Stimulated activated CD8-positive, alpha-beta memory T cell treated with anti-CD3 and anti-CD28 coated beads, Interleukin-12 subunit alpha, Interleukin-12 subunit beta, amount 100 ng/mL, for 24 hours (primary cell): ENCODE measurements around the gene CPSF4L.

ENCODE experiments used
- DNase-seq: peaks from one replicate; pipeline ENCODE4 v3.0.0-alpha.2; 2020; ENCODE audit errors: extremely low read depth

The CPSF4L gene

DNA sequence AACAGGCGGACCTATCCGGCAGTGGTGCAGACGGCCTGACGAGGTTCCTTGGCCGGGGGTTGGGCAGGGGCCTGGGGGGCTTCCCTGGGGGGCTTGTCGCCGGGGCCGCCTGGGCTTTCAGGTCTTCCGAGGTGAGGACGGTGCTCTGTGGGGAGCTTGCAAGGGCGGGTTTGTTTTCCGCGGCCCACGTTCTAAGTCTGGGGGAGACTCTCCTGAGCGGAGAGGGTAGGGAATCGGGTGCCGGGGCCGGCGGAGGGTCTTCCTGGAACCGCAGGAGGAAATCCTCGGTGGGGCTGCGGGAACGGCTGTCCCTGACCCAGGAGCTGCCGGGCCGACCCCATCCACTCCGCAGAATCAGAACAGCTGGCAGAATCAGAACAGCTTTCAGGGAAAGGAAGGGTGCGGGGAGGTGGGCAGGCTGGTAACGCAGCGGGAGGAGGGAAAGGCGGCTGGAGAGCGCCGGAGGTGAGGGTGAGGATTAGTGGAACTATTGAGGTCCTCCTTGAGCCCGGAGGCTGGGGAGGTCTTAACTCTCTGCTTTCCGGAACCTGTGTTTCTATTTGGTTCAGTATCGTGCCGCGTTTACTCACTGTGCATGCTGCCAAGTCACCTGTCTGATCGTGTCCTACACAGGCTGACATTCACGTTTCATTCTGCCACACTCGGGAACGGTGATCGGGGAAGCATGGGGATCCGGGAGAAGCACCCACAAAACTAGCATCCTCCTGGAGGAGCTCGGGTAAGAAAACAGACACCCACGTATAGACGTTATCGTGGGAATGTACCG is 28.9 kb downstream of the CPSF4L start:
- no peak for DNase-seq

DNA sequence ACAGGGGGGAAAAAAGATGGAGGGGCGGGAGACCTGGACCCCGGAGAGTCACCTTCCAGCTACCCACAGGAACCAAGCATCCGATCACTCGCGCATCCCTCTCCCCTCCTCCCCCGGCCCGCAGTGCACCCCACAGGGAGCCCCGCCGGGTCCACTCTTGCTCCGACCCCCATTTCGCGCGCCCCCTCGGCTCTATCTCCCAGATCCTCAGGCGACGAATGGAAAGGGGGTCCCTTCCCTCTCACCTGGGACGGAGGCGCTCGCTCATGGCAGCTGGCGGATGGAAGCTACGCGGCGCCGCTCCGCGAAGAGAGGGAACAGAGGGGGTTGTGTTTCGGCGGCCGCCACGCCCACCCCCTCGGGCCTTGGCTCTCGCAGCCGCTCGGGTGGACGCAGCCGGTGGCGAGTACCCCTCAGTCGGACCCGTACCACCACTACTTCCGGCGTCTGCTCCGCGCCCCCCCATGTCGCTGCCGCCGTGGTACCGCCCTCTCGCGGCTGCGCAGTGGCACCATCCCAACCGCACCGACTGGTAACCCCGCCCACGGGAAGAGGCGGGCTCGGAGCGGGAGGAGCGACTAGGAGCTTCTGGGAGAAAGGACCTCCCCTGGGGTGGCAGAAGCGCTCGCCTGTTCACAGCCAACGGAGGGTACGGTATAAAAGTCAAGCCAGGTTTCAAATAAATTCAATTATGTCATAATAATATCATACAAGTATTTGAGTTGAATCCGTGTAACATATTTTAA is 29.7 kb downstream of the CPSF4L start:
- peak; percentile 95 for DNase-seq

DNA sequence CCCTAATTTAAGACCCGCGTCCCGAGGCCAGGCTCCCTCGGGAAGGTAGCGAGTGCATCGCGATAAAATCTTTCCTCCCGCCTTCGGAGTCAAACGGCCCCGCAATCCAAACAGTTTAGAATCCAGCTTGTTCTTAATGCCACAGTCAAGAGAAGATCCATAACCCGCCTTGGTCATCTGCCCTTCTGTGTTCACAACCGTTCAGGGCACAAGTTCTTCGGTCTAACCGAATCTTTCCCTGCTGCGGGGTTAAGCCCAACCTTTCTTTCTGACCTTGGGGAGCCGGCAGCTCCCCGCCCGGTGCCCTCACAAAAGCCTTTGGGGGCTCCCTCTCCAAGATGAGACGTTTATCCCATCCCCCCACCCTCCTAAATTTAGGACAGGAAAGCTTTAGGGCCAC is 30.3 kb downstream of the CPSF4L start:
- no peak for DNase-seq

DNA sequence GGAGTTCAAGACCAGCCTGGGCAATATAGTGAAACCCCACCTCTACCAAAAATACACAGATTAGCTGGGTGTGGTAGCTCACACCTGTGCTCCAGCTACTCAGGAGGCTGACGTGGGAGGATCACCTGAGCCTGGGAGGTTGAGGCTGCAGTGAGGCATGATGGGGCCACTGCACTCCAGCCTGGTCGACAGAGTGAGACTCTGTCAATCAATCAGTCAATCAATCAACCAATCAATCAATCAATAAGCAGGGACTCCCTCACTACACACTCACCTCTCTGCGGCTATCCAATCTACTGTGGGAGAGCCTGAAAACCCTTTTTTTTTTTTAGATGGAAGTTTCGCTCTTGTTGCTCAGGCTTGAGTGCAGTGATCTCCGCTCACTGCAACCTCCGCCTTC is 31.6 kb downstream of the CPSF4L start:
- no peak for DNase-seq

DNA sequence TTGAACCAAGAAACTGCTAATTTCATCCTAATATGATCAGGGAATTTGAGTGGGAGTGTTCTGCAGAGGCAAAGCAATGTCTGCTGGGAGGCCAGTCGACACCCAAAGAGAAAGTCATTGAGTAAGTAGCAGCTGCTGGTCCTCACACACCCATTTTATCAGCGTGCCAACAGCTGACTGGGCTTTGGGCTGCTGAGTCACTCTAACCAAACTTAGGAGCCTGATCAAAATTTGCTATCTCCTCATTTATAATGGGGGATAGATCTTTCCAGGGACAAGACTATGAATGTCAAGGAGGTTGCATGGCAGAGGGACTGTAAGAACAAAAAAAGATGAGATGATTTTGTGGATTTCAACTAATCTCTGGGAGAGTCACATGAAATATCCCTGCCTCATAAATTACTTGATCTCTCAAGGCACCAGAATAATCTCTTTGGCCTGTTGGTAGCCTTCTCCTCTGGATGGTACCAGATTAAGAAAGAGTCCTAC is 32.9 kb downstream of the CPSF4L start:
- DNase-seq, result no peak

DNA sequence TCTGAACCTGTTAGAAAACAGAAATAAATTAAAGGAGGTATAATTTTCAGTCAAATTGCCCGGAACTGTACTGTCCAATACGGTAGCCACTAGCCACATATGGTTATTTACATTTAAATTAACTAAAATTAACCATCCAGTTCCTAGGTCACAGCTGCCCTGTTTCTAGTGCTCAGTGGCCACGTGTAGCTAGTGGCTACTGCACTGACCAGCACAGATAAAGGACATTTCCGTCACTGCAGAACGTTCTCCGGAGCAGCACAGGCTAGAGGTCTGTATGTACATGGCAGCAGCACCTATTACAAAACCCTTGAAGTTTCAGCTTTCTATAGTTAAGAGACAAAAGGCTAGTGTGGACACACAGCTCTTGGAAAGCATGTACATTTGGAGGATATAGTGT is 33.7 kb downstream of the CPSF4L start:
- DNase-seq, result no peak

DNA sequence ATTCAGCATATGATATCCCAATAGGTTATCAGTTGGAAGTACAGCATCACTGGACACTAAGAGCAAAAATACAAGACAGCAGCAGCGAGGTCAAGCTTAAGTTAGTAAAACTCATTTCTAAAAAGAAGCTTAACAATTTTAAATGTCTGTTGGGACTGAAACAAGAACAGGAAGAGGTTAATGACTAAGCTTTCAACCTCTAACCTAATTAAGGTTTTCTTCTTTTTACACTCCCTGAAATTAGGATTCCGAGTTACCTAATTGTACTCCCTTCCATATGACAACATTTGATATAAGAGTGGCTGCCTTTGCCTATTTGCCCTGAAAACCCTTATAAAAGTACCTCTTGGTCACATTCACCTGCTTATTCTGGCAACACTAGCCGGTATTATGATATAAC is 34.3 kb downstream of the CPSF4L start:
- no peak for DNase-seq

DNA sequence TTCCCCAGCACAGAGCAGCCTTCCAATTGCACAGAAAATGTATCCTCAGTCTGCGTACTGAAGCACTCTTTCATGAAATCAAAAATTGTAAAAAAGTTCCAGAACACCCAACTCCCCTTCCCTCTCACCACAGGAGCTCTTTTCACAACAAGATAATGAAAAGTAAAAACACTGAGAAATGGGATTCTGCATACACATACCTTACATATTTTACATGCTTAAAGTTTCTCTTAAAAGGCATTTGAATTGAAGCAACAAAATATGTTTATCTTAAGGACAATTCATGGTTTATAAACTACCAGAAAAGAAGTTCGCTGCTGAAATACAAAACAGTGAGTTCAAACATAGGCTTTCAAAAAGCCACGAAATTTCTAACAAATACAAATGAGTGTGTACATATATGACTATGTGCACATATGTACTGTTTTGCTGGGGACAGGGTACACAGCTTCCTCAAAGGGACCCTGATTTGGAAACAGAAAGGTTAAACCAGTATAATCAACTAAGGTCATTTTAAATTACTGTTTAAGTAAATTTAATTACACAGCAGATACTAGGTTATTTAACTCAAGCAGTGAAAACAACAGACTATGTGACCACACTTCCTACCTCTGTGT is 35.0 kb downstream of the CPSF4L start:
- no peak for DNase-seq

DNA sequence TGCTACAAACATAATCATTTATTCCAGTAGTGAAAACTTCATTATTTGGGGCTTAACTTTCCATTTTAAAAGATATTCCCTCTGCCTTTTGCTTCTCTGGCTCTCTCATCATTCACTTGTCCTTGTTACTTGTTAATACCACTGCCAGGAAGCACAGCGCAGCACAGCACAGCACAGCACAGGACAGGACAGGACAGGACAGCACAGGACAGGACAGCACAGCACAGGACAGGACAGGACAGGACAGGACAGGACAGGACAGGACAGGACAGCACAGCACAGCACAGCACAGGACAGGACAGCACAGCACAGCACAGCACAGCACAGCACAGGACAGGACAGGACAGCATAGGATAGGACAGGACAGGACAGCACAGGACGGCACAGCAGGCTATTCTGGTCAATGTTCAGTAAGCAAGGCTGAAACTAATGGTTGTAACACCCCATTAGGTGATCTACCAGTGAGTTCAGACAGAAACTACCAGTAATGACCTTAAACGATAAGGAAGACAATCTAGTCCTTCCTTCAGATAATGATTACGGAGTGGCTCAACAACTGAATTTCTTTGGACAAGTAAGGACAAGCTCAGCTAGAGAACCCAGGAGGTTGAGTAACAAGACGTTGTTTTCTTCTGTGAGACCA is 36.9 kb downstream of the CPSF4L start:
- DNase-seq, result no peak

DNA sequence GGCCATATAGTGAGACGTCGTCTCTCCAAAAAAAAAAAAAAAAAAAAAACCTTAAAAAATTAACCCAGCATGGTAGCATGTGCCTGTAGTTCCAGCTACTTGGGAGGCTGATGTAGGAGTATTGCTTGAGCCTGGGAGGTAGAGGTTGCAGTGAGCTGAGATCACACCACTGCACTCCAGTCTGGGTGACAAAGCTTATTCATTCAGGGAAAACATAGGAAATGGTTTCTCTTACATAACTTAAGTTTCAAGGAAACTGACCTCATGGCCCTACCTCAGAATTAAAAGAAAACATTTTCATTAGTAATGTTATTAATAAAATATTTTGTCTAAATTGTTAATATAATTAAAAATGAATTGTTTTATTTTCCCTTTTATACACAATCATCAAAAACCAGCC is 37.4 kb downstream of the CPSF4L start:
- DNase-seq, result no peak

DNA sequence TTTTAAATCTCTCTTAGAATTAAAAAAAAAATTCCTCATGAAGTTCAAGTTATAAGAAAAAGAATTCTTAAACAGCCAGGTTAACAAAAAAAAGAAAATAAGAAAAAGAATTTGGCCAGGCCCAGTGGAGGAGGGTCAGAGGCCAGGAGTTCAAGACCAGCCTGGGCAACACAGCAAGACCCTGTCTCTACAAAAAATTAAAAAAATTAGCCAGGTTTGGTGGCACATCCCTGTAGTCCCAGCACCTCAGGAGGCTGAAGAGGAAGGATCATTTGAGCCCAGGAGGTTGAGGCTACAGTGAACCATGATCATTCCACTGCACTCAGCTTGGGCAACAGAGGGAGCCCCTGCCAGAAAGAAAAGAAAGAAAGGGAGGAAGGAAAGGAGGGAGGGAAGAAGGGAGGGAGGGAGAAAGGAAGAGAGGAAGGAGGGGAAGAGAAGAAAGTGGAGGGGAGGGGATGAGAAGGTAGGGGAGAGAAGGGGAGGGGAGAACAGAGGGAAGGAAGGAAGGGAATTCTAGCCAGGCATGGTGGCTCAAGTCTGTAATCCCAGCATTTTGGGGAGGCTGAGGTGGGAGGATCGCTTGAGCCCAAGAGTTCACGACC is 38.0 kb downstream of the CPSF4L start:
- no peak for DNase-seq

DNA sequence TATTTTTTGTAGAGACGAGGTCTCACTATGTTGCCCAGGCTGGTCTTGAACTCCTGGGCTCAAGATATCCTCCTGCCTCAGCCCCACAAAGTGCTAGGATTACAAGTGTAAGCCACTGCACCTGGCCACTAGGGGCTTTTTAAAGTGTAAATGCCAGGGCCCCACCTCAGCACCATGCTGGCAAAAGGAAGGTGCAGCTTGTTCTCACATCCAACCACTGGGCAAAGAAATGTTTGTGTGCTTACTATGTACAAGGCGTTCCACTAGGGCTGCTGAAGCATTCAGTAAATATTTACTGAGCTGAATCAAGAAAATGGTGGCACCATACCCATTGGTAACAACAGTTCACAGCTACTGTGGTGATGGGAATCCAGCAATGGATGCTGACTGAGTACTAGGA is 46.2 kb downstream of the CPSF4L start:
- DNase-seq, result no peak

DNA sequence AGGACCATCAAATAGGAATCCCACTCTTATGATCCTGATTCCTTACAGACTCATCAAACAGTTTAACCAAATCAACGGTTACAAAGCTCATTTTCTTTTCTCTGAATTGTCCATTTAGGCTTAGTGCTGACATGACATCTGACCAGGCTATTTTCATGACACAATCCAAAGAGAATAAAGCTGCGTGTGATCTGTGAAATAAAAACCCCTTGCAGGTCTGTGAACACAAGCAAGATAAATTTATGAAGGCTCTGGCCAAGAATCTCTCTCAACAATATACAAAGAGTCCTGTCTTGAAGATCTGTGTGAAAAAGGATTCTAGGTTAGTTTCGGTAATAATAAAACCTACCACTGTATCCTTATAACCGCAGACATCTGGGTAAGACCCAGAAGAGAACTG is 46.8 kb downstream of the CPSF4L start:
- DNase-seq, result no peak

DNA sequence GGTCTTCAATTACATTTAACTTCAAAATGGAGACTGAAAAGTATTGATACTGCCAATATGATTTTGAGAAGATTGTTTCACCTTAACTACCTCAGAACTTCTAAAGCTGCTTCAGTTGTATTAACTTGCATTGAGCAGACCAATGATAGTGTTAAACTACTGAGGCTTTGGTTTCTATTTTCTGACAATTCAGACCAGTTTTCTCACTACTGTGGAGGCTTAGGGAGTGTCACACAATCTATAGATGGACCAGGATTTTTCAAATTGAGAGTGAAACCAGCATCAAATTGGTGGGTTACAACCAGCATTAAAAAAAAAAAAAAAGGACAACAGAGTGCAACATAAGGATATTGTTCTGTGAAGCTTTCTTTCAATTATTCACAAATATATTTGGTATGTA is 47.7 kb downstream of the CPSF4L start:
- DNase-seq, result no peak

DNA sequence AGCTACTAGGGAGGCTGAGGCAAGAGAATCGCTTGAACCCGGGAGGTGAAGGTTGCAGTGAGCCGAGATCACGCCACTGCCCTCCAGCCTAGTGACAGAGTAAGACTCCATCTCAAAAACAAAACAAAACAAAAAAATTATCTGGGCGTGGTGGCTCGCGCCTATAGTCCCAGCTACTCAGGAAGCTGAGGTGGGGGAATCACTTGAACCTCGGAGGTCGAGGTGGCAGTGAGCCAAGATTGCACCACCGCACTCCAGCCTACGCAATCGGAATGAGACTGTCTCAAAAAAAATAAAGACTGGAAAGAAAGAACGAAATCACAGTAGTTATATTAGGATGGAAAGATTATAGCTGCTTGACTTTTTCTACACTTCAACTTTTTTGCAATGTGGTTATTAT is 49.9 kb downstream of the CPSF4L start:
- no peak for DNase-seq

DNA sequence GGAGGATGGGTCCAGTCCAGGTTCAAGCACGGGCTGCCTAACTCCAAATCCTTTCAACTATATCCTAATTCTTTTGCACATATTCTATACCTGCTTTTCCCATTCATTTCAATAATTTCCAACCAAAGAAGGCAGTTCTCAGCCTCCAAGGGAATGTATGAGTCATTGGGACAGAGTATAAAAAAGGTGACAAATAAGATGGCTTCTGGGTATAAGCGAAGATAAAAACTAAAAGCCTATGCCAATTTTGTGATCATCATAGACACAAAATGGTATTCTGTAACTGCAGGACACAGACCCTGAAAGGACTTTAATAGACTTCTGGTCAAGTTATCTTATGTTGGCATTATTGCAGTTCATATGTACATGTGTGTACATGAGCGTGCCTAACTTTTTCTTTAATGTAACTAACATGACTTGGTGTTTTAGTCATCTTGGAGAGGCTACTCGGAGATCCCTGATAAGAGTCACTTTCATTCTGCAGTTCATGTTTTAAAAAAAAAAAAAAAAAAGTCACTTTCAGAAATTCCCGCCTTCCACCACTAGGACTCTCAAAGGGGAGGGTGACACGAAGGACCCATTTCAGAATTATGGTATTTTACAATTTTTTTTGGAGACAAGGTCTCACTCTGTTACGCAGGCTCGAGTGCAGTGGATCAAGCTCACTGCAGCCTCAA is 51.5 kb downstream of the CPSF4L start:
- DNase-seq, result no peak

DNA sequence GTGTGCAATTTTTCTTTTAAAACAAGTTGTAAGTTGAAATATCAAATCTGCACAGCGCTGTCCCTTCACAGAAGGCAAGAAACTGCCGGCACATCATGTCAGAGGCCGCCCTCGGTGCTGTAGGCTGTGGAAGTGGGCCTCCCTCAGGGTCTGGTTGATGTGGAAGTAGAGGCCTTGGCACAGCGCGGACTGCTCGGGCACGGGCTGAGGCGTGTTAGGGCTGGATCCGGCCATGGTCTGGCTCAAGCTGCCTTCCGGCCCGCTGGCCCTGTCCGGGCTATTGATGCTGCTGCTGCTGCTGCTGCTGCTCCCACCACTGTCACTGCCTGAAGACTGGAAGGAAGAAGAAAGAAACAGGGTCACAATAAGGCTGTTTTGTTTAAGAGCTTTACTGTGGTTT is 52.2 kb downstream of the CPSF4L start:
- DNase-seq, result no peak

DNA sequence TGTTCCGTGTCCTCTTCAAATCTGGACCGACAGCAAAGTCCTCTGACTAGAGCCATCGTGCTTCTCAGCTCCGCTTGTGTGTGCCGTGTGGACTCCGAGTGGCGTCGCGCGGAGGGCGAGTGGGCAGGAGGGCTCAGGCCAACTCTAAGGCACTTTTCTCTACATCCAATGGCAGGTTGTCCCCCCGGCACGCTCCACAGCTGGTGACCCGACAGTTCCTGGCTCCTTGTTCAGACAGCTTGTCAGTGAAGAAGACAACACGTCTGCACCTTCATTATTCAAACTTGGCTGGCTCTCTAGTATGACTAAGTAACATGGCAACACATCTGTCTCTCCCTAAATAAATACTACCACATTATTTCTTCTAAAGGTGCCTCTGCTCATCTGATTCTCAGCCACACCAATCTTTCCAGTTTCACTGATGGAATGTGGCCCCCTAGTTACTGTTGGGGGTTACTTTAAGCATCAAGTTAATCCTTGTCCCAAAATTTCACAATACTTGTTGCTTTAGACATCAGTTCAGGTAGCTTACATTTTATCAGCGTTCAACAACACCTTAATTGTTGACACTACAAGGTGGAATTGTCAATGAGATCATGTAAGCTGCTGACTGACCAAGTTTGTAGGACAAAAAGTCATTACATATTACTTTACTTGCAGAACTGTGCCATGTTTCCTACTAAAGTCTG is 53.4 kb downstream of the CPSF4L start:
- DNase-seq, result no peak

DNA sequence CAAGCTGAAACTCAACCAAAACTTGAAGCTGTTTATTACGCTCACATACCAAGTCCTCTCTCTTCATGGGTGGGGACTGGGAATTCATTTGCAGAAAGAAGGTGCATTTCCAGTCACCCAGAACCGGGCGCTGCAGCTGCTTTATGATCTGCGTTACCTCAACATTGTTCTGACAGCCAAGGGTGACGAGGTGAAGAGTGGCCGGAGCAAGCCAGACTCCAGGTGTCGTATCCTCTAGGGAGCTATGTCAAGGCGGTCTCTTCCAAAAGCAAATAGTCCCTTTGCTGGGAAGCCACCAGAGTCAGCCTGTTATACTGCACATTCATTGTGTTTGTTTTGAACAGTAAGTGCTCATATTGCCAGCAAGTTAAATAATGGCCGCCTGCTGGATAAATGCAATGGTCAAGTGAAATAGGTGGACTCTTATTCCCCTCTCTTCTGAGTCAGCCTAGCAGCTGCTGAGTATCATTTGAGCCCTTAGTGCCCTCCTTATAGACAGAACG is 56.2 kb downstream of the CPSF4L start:
- no peak for DNase-seq

DNA sequence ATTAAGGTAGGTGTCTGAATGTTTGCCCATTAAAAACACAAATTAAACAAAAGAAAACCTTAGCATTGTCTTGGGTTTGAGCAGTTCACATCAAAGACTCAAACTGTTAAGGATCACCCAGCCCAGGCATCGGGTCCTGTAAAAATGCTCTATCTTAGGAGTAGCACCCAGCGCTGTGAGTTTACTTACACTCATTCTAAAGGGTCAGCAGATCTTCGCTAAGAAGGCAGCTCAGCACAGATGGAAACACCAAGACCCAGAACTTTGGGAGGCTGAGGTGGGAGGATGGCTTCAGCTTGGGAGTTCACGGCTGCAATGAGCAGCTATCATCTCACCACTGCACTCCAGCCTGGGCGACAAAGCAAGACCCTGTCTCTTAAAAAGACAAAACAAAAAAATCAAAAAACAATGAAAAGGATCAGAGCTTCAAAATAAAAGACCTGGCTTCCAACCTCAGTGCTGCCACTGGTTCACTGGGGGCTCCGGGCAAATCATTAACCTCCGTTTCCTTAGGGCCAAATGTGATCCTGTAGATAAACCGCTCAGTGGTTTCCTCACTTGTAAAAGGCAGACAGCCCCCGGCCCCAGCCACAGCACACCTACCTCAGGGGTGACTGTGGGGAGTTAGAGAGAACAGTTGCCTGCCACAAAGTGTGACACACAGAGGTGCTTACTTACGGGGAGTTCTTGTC is 57.7 kb downstream of the CPSF4L start:
- no peak for DNase-seq
